ENCODE data around the gene TANGO6. TPM values are rescaled to one million over a fixed set of nuclear protein-coding genes. Genes with fewer than 3 reads are reported as not detected.
A peak's percentile ranks its signal among the peaks of the same experiment; 100 is the strongest.

TANGO6 gene
- total RNA-seq, 6 experiments from 2014 or later, result 10.9 to 15.5 (median 14.2) TPM

GRCh38 chr16:69078073-69078472, 234.7 kb downstream of the TANGO6 start:
- no peak for ATAC-seq
- H3K4me3 ChIP-seq, result no peak overlapping the region
- intact Hi-C loops (cut with DNase I), result no loop called here
- DNase-seq, result no peak
- no peaks in the 10 kb centered on the region for H3K27me3 ChIP-seq
- H3K9me3 ChIP-seq, result no peaks in the 10 kb centered on the region
- TF ChIP-seq POLR2A (IDR thresholded peaks at IDR 0.05) (no peak), CTCF (IDR thresholded peaks at IDR 0.05) (no peak)
- no peak overlapping the region for H3K27ac ChIP-seq
- H3K4me1 ChIP-seq, result no peaks in the 10 kb centered on the region
- WGBS (ENCODE audit: insufficient coverage, low coverage, low lambda C conversion rate, missing lambda C conversion rate), result 81% methylated on average over 5 of the region's 7 CpGs
- H3K36me3 ChIP-seq, result no peaks in the 10 kb centered on the region

GRCh38 chr16:69079697-69080096, 236.4 kb downstream of the TANGO6 start:
- H3K36me3 ChIP-seq, result peaks cover 0 to 5% (median 0%) of the 10 kb centered on the region in 4 donors
- TF ChIP-seq CTCF (IDR thresholded peaks at IDR 0.05) (no peak), POLR2A (IDR thresholded peaks at IDR 0.05) (no peak)
- no peaks in the 10 kb centered on the region for H3K27me3 ChIP-seq
- ATAC-seq, result no peak
- WGBS (ENCODE audit: insufficient coverage, low coverage, low lambda C conversion rate, missing lambda C conversion rate), result 86% methylated on average over 2 of the region's 2 CpGs
- DNase-seq, result no peak
- intact Hi-C loops (cut with DNase I), result no loop called here
- no peak overlapping the region for H3K4me3 ChIP-seq
- no peaks in the 10 kb centered on the region for H3K4me1 ChIP-seq
- H3K9me3 ChIP-seq, result no peaks in the 10 kb centered on the region
- H3K27ac ChIP-seq, result no peak overlapping the region

GRCh38 chr16:69083306-69083941, 240.1 kb downstream of the TANGO6 start:
- H3K27ac ChIP-seq, result no peak overlapping the region
- DNase-seq (no peak), ATAC-seq (peak; percentile 53 to 66 (median 60))
- peaks cover 0 to 2% (median 0%) of the 10 kb centered on the region in 4 donors for H3K4me1 ChIP-seq
- H3K9me3 ChIP-seq, result no peaks in the 10 kb centered on the region
- H3K36me3 ChIP-seq, result peaks cover 0 to 5% (median 0%) of the 10 kb centered on the region in 4 donors
- H3K4me3 ChIP-seq, result no peak overlapping the region
- intact Hi-C loops (cut with DNase I), result no loop called here
- TF ChIP-seq POLR2A (IDR thresholded peaks at IDR 0.05) (no peak), CTCF (IDR thresholded peaks at IDR 0.05) (peak in 3 of 4 donors; percentile 19 to 43 (median 27))
- no peaks in the 10 kb centered on the region for H3K27me3 ChIP-seq
- WGBS (ENCODE audit: insufficient coverage, low coverage, low lambda C conversion rate, missing lambda C conversion rate), result 90% methylated on average over 5 of the region's 16 CpGs

- no peaks in the 10 kb centered on the region for H3K27me3 ChIP-seq
- H3K4me3 ChIP-seq, result no peak overlapping the region
- intact Hi-C loops (cut with DNase I), result no loop called here
- TF ChIP-seq CTCF (IDR thresholded peaks at IDR 0.05) (no peak), POLR2A (IDR thresholded peaks at IDR 0.05) (no peak)
- peaks cover 0 to 10% (median 2%) of the 10 kb centered on the region in 4 donors for H3K4me1 ChIP-seq
- H3K36me3 ChIP-seq, result peaks cover 0 to 5% (median 0%) of the 10 kb centered on the region in 4 donors
- WGBS (ENCODE audit: insufficient coverage, low coverage, low lambda C conversion rate, missing lambda C conversion rate), result 90% methylated on average over 1 of the region's 2 CpGs
- no peak overlapping the region for H3K27ac ChIP-seq
- DNase-seq (no peak), ATAC-seq (no peak)
- H3K9me3 ChIP-seq, result no peaks in the 10 kb centered on the region
These were observed 241.0 kb downstream of the TANGO6 start for GRCh38 chr16:69084289-69084688.
